Erythroblast (primary cell): ENCODE results near the gene RPS6KA3.

ENCODE experiments used
- GATA1 ChIP-seq: IDR thresholded peaks from 2 replicates; pipeline ENCODE4 v1.6.1; 2011; ENCODE audit warnings: low read depth, mild to moderate bottlenecking, control low read depth, low read length, moderate library complexity
- POLR2A ChIP-seq: IDR thresholded peaks from 2 replicates; pipeline ENCODE4 v1.6.1; 2011; ENCODE audit warnings: mild to moderate bottlenecking, low read length

GRCh38 chrX:20294957-20295356 lies 28.2 kb upstream of the RPS6KA3 start:
- TF ChIP-seq POLR2A (no peak), GATA1 (no peak)
